ENCODE data around the gene ARL6IP5. TPM values are rescaled to one million over a fixed set of nuclear protein-coding genes. Genes with fewer than 3 reads are reported as not detected.

Gene ARL6IP5
- total and polyA plus RNA-seq, 2 of the 13 experiments (the other 11 are each of a cell fraction or from before 2014, with no cell fraction given) = 23.7 to 29.6 TPM

DNA sequence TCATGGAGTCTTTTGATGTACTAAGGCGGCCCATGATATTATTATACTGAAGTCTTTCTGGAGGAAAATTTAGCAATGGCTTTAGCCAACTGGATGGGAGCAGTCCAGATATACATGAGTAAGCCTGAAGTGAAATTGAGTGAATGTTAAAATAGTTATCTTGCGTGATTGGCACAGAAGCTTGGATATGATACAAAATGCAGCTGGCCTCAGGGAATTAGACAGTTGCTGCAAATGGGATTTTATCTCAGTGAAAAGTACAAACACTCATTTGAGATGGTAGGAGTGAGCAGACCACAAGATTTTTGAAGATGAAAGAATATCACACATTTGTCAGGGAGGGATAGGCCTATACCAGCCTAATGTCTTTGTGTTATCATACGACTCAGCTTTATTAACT lies 28.8 kb downstream of the ARL6IP5 start:
- no peaks in the 10 kb centered on the region for H3K79me2 ChIP-seq (ENCODE audit: insufficient read depth, low read length)
- H4K20me1 ChIP-seq (ENCODE audit: insufficient read depth, low read length) = no peaks in the 10 kb centered on the region
- ChIA-PET POLR2A (no interaction called here), CTCF (ENCODE audit: low intra/inter-chr PET ratio, low total read pairs) (no interaction called here)
- DNase-seq (ENCODE audit: low spot score) (no peak), FAIRE-seq (no peak), ATAC-seq (no peak)
- TF ChIP-seq, protein P1, sequence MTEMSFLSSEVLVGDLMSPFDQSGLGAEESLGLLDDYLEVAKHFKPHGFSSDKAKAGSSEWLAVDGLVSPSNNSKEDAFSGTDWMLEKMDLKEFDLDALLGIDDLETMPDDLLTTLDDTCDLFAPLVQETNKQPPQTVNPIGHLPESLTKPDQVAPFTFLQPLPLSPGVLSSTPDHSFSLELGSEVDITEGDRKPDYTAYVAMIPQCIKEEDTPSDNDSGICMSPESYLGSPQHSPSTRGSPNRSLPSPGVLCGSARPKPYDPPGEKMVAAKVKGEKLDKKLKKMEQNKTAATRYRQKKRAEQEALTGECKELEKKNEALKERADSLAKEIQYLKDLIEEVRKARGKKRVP (CRISPR knock-in tag; IDR thresholded peaks at IDR 0.05) = no peak
- no peak for TF ChIP-seq EZH2 (conservative IDR thresholded peaks at IDR 0.05; ENCODE audit: low read depth, low read length)
- TF ChIP-seq ZNF839 (CRISPR knock-in tag; IDR thresholded peaks at IDR 0.05; ENCODE audit: borderline replicate concordance) = no peak
- TF ChIP-seq BCLAF1 (IDR thresholded peaks at IDR 0.05) = no peak
- TF ChIP-seq ZSCAN12 (CRISPR knock-in tag; IDR thresholded peaks at IDR 0.05) = no peak
- TF ChIP-seq ZNF34 (CRISPR knock-in tag; IDR thresholded peaks at IDR 0.05; ENCODE audit: borderline replicate concordance) = no peak
- TF ChIP-seq ZNF619 (CRISPR knock-in tag; IDR thresholded peaks at IDR 0.05) = no peak
- TF ChIP-seq GTF2F1 (IDR thresholded peaks at IDR 0.05; ENCODE audit: low read length) = no peak
- TF ChIP-seq TBX3 (IDR thresholded peaks at IDR 0.05; ENCODE audit: borderline replicate concordance) = no peak
- H3K27me3 ChIP-seq (ENCODE audit: control insufficient read depth in 1 of 2, insufficient read depth in 2 of 2, low read length in 2 of 2) = peaks cover 0 to 5% of the 10 kb centered on the region in 2 experiments; a peak in 1 of 5 replicates
- WGBS (ENCODE audit: low lambda C conversion rate) = 43% methylated on average over 3 of the region's 3 CpGs
- no peaks in the 10 kb centered on the region for H3K4me1 ChIP-seq (ENCODE audit: insufficient read depth, low read length)
- H3K4me3 ChIP-seq (replicated peaks in 1 of 3; ENCODE audit: insufficient read depth in 1 of 3, low read depth in 2 of 3, low read length in 3 of 3) = no peak overlapping the region
- H2AFZ ChIP-seq (ENCODE audit: low read length) = no peak overlapping the region
- no peaks in the 10 kb centered on the region for H3K9me3 ChIP-seq (ENCODE audit: low read length)
- in situ Hi-C loops (cut with HindIII; ENCODE audit: extremely low pct_ligation_motif_present, low pct_unique_long_range_greater_than_20kb) (loop anchor here (25.0 kb wide), 1 partner anchor 549 kb away; no protein-coding TSS in a partner anchor), intact Hi-C loops (cut with micrococcal nuclease; ENCODE audit: unreplicated experiment) (no loop called here)
- H3K36me3 ChIP-seq (replicated peaks in 1 of 2; ENCODE audit: control insufficient read depth in 1 of 2, insufficient read depth in 2 of 2, low read length in 2 of 2) = no peaks in the 10 kb centered on the region
- BruUV-seq (replicated peaks) = no TSS peak
- no peak overlapping the region for H3K27ac ChIP-seq (ENCODE audit: extremely low read length, insufficient read depth, low read length)
- no peak overlapping the region for H3K4me2 ChIP-seq (ENCODE audit: low read depth, low read length)
- H3K9ac ChIP-seq (ENCODE audit: insufficient read depth, low read depth, low read length) = no peak overlapping the region

Data from HepG2 (cell line).